ENCODE results near the gene RTRAF.

DNA sequence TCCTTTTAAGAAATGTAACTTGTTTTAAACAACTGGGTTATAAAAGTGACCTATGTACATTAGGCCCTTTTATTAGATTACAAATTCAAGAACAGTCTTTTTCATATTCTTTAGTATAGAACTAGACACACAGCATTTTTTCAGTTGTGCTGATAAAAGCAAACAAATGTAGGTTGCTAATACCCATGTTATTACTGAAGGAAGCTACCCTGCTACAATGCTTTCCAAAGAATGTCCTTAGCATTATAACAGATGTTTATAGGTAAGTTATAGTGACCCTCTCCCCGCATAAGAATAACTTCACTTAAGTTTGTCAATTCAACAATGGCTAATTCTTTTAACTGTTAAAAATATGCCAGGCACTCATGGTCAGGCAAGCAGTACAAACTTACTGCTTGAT, 17.9 kb downstream of the RTRAF start:
- TF ChIP-seq, protein P1, sequence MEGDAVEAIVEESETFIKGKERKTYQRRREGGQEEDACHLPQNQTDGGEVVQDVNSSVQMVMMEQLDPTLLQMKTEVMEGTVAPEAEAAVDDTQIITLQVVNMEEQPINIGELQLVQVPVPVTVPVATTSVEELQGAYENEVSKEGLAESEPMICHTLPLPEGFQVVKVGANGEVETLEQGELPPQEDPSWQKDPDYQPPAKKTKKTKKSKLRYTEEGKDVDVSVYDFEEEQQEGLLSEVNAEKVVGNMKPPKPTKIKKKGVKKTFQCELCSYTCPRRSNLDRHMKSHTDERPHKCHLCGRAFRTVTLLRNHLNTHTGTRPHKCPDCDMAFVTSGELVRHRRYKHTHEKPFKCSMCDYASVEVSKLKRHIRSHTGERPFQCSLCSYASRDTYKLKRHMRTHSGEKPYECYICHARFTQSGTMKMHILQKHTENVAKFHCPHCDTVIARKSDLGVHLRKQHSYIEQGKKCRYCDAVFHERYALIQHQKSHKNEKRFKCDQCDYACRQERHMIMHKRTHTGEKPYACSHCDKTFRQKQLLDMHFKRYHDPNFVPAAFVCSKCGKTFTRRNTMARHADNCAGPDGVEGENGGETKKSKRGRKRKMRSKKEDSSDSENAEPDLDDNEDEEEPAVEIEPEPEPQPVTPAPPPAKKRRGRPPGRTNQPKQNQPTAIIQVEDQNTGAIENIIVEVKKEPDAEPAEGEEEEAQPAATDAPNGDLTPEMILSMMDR (IDR thresholded peaks at IDR 0.05 in 8 of 11, conservative IDR thresholded peaks at IDR 0.05 in 3 of 11): no peak
- no peak for TF ChIP-seq POLR2AphosphoS5 (IDR thresholded peaks at IDR 0.05)
- no peak for TF ChIP-seq POLR2A (IDR thresholded peaks at IDR 0.05)

Data from spleen (tissue), 7 donors.